AG08395 (cell line): ENCODE results near the gene CEACAM16.
"Not testable (repeated sequence)": the region's sequence is repeated elsewhere in the genome, so short reads cannot be mapped to it uniquely, and the experiment has no call there.

Experiments
- DNase-seq: peaks from one replicate; pipeline ENCODE4 v3.0.0; 2012; ENCODE audit warnings: mixed read lengths, low spot score

Gene CEACAM16

DNA sequence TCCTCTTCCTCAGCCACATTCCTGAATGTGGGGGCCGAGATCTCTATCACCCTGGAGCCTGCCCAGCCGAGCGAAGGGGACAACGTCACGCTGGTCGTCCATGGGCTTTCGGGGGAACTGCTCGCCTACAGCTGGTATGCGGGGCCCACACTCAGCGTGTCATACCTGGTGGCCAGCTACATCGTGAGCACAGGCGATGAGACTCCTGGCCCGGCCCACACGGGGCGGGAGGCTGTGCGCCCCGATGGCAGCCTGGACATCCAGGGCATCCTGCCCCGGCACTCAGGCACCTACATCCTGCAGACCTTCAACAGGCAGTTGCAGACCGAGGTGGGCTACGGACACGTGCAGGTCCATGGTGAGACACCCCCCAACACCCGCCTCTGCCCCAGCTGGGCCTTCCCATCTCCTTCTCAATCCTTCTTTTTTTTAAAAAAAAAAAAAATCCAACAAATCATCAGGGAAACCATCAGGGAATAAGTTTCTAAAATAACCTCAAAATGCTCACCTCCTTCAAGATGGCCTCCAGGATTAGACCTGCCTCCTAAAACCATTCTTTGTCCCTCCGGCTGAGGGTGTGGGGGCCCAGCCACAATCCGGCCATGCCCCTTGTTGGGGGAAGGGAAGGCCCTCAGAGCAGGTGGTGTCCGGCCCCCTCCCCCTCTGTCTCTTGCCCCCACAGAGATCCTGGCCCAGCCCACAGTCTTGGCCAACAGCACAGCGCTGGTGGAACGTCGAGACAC lies 4.6 kb downstream of the CEACAM16 start:
- DNase-seq = no peak

DNA sequence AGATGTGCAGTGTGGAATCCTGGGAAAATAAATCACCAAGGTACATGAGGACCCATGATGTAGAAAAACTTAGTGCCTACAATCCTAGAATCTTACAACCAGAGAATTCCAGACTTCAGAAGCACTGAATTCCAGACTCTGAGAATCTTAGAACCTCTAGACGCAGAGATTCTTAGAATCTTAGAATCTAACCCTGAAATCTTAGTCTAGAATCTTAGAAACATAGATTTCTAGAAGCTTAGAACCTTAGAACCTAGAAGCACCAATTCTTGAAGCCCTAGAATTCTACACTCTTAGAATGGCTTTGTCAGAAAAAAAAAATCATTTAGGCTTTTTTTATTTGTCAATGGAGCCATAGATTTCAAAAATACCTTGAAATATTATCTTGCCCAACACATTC lies 6.0 kb downstream of the CEACAM16 start:
- DNase-seq = no peak

- no peak for DNase-seq
These were observed 6.6 kb downstream of the CEACAM16 start for GRCh38 chr19:44705502-44706010.

- no peak for DNase-seq
These were observed 7.7 kb downstream of the CEACAM16 start for GRCh38 chr19:44706506-44707236.

- DNase-seq = no peak
These were observed 8.8 kb downstream of the CEACAM16 start for GRCh38 chr19:44707794-44708193.

- DNase-seq = no peak
These were observed 10.0 kb downstream of the CEACAM16 start for GRCh38 chr19:44708940-44709339.

DNA sequence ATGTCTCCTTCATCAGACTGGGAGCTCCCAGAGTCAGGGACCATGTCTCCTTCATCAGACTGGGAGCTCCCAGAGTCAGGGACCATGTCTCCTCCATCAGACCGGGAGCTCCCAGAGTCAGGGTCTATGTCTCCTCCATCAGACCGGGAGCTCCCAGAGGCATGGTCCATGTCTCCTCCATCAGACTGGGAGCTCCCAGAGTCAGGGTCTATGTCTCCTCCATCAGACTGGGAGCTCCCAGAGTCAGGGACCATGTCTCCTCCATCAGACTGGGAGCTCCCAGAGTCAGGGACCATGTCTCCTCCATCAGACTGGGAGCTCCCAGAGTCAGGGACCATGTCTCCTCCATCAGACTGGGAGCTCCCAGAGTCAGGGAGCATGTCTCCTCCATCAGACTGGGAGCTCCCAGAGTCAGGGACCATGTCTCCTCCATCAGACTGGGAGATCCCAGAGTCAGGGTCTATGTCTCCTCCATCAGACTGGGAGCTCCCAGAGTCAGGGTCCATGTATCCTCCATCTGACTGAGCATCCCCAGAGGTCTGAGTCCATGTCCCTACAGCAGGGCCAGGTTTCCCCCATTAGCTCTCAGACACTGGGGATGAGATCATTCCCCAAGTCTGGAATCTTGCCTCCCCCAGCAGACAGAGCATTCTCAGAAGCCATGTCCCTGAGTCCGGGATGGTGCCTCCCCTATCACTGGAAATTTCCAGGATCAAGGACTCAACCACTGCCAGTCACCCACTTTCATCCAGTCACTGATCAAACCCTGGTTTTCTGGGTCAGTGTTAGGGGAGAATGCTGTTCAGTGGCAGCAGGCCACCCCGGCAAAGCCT lies 10.7 kb downstream of the CEACAM16 start:
- DNase-seq = not testable (repeated sequence)

DNA sequence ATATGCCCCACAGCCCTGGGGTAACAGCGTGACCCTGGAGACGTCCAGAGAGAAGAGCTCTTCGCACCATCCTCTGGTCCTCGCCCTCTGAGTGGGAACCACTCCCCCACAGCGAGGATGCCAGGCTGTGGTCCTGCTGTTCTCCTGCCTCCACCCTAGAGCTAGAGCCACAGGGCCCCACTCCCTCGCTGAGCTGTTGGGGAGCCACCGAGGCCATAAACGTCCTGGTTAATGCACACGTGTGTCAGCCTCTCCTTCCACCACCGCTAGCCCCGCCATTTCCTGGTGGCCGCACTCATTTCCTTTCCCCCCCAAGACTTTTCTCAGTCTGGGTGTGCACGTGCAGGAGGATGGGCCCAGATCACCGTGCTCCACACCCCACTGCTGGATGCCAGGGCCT lies 11.5 kb downstream of the CEACAM16 start:
- no peak for DNase-seq

GRCh38 chr19:44712864-44713515 lies 14.0 kb downstream of the CEACAM16 start:
- DNase-seq = no peak

DNA sequence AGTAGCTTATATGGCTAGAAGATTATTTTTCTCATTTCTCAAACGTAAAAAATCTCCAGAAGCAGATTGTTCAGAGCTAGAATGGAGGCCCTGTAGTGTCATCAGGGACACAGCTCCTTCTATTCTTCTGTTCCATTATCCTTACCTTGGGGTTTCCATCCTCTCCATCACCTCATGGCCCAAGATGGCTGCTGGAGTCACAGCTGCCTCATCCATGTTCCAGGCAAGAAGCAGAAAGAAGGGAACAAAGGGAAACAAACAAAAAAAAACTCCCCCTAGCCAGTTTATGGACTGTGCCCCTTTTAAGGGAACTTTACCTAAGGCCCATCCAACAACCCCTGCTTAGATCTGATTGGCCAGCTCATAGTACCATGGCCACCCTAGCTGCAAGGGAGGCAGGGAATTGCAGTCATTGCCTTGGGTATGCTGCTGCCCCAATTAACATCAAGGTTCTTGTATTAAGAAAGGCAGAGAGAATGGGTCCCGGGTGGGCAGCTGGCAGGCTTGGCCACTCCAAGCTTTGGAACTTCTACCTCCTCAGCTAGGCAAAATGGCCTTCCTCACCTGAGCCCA lies 15.7 kb downstream of the CEACAM16 start:
- no peak for DNase-seq

- no peak for DNase-seq
These were observed 18.7 kb downstream of the CEACAM16 start for GRCh38 chr19:44717603-44718002.

DNA sequence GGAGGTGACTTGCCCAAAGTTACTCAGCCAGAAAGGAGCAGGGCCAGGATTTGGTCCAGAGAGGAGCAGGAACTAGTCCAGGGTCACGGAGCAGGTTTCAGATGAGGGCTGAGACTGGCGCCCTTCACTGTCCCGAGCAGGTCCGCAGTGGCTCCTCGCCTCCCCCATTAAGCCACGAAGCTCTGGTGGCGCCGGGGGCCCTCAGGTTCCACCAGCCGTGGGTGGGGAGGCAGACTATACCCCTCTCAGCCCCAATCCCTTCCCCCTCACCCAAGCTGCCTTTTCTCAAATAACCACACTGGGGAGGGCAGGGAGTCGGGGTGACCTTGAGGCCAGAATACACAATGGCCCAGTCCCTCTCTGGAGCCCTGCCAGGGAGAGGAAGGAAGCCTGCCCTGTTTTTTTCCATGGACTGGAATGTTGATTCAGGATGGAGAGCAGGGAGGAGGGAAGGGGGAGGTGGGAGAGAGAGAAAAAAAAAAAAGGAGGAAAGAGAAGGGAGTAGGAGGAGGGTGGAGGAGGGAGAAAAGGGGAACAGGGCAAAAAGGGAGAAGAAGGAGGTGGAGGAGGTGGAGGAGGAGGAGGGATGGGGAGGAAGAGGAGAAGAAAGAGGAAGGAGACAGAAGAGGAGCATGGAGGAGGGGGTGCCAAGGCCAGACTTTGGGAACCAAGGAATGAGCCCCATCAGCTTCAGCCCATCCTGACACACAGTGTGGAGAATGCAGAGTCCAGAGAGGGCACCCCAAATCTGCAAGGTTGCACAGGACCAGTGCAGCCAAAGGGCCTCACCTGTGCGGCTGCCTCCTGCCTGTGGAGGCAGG lies 19.7 kb downstream of the CEACAM16 start:
- DNase-seq = peak; percentile 31

DNA sequence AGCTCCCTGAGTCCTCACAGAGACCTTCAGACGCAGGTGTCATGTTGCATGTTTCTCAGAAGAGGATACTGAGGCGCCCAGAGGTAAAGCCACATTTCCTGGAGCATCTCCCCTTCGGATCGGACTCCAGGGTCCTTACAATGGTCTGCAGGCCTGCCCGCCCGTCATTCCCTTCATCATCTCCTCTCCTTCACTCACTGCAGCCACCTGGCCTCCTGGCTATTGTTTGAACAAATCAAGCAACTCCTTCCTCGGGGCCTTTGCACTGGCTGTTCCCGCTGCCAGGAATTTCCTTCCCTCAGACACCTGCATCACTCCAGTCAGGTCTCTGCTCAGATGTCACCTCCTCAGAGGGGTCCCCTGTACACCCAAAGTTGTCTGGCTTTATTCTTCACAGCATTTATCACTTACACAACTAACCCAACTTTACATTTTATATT lies 20.3 kb downstream of the CEACAM16 start:
- DNase-seq = no peak

DNA sequence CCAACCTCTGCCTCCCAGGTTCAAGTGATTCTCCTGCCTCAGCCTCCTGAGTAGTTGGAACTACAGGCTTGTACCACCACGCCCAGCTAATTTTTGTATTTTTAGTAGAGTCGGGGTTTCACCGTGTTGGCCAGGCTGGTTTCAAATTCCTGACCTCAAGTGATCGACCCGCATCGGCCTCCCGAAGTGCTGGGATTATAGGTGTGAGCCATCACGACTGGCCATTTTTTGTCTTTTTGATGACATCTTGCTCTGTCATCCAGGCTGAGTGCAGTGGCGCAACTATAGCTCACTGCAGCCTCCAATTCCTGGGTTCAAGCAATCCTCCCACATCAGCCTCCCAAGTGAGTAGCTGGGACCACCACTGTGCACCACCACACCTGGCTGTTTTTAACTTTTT lies 21.4 kb downstream of the CEACAM16 start:
- DNase-seq = not testable (repeated sequence)

GRCh38 chr19:44720945-44721344 lies 22.0 kb downstream of the CEACAM16 start:
- no peak for DNase-seq

DNA sequence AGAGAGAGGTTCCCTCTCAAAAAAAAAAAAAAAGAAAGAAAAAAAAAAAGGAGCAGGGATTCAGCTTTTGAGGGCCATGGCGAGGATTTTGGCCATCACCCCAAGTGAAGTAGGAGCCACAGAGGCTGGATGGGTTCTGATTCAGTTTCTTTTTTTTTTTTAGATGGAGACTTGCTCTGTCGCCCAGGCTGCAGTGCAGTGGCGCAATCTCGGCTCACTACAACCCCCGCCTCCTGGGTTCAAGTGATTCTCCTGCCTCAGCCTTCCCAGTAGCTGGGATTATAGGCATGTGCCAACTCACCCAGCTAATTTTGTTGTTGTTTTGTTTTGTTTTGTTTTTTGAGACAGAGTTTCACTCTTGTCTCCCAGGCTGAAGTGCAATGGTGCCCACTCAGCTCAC lies 22.4 kb downstream of the CEACAM16 start:
- not testable (repeated sequence) for DNase-seq

- no peak for DNase-seq
These were observed 23.5 kb downstream of the CEACAM16 start for GRCh38 chr19:44722131-44723121.

GRCh38 chr19:44723299-44723951 lies 24.5 kb downstream of the CEACAM16 start:
- DNase-seq = no peak

DNA sequence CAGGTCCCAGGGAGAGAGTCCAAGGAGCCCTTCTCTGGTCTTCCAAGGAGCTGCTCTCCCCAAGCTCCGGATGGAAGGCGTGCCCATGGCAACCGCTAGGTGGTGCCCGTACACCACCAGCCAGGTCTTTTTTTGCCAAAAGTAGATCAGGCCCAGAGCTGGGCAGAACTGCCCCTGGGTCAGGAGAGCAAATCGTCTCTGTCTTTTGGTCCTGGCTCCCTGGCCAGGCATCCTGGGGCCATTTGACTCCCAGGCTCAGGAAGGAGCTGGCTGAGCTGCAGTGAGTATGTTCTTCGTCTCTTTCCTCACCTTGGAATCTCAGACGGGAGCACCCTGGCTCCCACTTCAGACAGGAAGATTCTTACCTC lies 25.0 kb downstream of the CEACAM16 start:
- peak; percentile 92 for DNase-seq
